Mesothelial cell of epicardium (in vitro differentiated cells): ENCODE data around the gene CCDC178. TPM values are rescaled to one million over a fixed set of nuclear protein-coding genes. Genes with fewer than 3 reads are reported as not detected.

Source experiments
- DNase-seq, 2 experiments: peaks; one replicate each; pipeline ENCODE4 v3.0.0; 2021; ENCODE audit warnings: low spot score in 2 of 2; ENCODE audit not compliant: unreplicated experiment in 2 of 2
- H3K27ac Mint-ChIP-seq: 2 replicates; pipeline ENCODE4 v1.8.0; 2021; ENCODE audit warnings: mixed read lengths
- H3K27me3 Mint-ChIP-seq: 2 replicates; pipeline ENCODE4 v1.8.0; 2021; ENCODE audit warnings: low read depth, mixed read lengths
- H3K36me3 Mint-ChIP-seq: 2 replicates; pipeline ENCODE4 v1.8.0; 2021; ENCODE audit warnings: mixed read lengths
- H3K4me1 Mint-ChIP-seq: 2 replicates; pipeline ENCODE4 v1.8.0; 2021; ENCODE audit warnings: mixed read lengths
- H3K4me3 Mint-ChIP-seq: 2 replicates; pipeline ENCODE4 v1.8.0; 2021; ENCODE audit warnings: mild to moderate bottlenecking, moderate library complexity, mixed read lengths
- H3K9me3 Mint-ChIP-seq: 2 replicates; pipeline ENCODE4 v1.8.0; 2021; ENCODE audit warnings: mixed read lengths
- total RNA-seq: library from RNA; stranded (reverse); gene quantifications from 3 replicates; pipeline ENCODE4 v1.2.1, GENCODE V29; 2021
- TF ChIP-seq, protein P1 (sequence below): fragments of 200-600 bp; sonication (generic); IDR thresholded peaks from one replicate; pipeline ENCODE4 v1.5.0; 2021; ENCODE audit warnings: antibody characterized with exemption; ENCODE audit not compliant: unreplicated experiment

CCDC178 gene
- total RNA-seq, 1 donor from 2014 or later, result 3.1 TPM

DNA sequence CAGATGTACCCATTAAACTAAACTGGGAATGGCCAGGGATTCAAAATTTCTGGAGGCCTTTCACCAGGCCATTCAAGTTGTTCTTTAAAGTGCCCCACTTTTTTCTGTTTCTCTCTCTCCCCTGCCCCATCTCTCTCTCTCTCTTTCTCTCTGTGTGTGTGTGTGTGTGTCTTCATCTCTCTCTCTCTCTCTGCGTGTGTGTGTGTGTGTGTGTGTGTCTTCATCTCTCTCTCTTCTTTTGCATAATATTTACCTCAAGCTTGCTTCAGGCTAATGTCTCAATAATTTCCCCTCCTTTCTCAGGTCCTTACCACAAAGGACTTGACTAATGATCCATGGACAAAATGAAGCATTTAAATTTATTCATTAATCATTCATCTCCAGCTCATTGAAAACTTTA, 503.5 kb downstream of the CCDC178 start:
- H3K4me1 Mint-ChIP-seq, result peaks cover 25% of the 10 kb centered on the region
- peaks cover 4% of the 10 kb centered on the region for H3K9me3 Mint-ChIP-seq
- TF ChIP-seq, protein P1, sequence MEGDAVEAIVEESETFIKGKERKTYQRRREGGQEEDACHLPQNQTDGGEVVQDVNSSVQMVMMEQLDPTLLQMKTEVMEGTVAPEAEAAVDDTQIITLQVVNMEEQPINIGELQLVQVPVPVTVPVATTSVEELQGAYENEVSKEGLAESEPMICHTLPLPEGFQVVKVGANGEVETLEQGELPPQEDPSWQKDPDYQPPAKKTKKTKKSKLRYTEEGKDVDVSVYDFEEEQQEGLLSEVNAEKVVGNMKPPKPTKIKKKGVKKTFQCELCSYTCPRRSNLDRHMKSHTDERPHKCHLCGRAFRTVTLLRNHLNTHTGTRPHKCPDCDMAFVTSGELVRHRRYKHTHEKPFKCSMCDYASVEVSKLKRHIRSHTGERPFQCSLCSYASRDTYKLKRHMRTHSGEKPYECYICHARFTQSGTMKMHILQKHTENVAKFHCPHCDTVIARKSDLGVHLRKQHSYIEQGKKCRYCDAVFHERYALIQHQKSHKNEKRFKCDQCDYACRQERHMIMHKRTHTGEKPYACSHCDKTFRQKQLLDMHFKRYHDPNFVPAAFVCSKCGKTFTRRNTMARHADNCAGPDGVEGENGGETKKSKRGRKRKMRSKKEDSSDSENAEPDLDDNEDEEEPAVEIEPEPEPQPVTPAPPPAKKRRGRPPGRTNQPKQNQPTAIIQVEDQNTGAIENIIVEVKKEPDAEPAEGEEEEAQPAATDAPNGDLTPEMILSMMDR, result no peak
- no peak overlapping the region for H3K27ac Mint-ChIP-seq
- no peak overlapping the region for H3K4me3 Mint-ChIP-seq
- no peak for DNase-seq
- H3K27me3 Mint-ChIP-seq, result no peaks in the 10 kb centered on the region
- no peaks in the 10 kb centered on the region for H3K36me3 Mint-ChIP-seq

DNA sequence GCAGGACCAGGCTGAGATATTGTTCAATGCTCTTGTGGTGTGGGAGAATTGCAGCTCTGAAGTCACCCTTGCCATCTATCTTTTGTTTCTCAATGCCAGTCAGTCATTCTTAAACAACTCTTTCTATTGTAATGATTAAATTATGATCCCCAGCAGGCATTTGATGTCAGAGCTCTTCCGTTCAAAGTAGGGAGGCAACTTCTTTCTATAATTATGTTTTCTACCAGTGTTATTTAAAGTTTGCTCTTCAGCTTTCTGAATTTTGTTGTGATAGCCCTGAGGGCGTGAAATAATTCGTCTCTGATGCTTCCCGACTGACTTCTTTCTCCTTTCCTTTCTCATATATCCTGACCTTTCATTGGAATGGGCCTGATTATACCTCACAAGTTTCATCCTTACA, 506.3 kb downstream of the CCDC178 start:
- H3K27me3 Mint-ChIP-seq, result no peaks in the 10 kb centered on the region
- TF ChIP-seq, protein P1, result no peak
- no peak for DNase-seq

DNA sequence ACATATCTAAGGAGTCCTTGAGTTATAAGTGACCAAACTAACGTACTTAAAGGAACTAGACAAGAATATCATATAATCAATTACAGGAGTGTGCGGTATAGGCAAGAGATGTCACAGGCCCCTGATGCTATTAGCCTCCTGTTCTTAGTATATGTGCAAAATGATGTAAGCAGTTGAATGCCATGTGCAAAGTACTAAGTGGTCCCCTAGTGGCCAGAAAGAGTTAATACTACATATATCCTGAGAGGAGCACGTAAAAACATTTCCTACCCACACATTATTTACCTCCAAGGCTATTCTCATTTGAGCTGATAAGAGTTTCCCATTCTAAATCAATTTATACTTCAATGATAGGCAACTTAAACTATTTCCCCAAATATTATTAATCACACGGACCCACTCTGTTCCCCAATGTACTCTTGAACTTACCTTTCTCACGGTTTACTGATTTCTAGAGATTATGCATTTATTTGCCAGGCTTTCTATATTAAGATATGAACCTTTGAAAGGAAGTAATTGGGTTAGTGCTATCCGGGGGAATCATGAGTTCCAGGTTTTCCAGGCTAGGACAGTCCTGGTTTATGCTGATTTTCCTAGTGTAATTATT, 509.7 kb downstream of the CCDC178 start:
- Mint-ChIP-seq H3K36me3 (no peaks in the 10 kb centered on the region), H3K27ac (no peak overlapping the region), H3K4me3 (no peak overlapping the region), H3K9me3 (peaks cover 4% of the 10 kb centered on the region), H3K27me3 (peaks cover 3% of the 10 kb centered on the region), H3K4me1 (peaks cover 12% of the 10 kb centered on the region)
- TF ChIP-seq, protein P1, result peak; percentile 76
- no peak for DNase-seq

More for the DNA sequence above, 506.3 kb downstream of the CCDC178 start:
- Mint-ChIP-seq H3K4me3 (no peak overlapping the region), H3K36me3 (no peaks in the 10 kb centered on the region), H3K27ac (no peak overlapping the region), H3K9me3 (peaks cover 4% of the 10 kb centered on the region), H3K4me1 (peaks cover 17% of the 10 kb centered on the region)

DNA sequence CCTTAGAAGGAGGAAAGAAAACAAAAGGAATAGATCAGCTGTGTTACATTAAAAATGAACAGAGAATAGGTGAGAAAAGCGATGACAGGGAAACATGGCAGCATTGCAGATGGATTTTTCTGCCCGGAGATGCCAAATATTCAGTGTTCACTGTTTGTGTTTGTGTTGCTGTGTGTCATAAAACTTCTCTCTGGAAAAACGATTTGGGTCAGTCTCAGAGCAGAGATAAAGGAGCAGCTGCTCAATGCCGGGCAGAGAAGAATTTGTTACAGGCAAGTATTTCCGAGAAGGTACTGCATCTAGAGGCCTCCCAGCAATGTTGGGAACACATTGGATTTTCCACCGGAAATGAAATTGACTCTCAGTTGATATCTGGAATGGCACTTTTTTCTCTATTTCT, 511.3 kb downstream of the CCDC178 start:
- Mint-ChIP-seq H3K27me3 (peaks cover 3% of the 10 kb centered on the region), H3K9me3 (peaks cover 4% of the 10 kb centered on the region), H3K36me3 (no peaks in the 10 kb centered on the region), H3K4me1 (peaks cover 8% of the 10 kb centered on the region), H3K27ac (no peak overlapping the region), H3K4me3 (no peak overlapping the region)
- no peak for DNase-seq
- TF ChIP-seq, protein P1, result no peak

DNA sequence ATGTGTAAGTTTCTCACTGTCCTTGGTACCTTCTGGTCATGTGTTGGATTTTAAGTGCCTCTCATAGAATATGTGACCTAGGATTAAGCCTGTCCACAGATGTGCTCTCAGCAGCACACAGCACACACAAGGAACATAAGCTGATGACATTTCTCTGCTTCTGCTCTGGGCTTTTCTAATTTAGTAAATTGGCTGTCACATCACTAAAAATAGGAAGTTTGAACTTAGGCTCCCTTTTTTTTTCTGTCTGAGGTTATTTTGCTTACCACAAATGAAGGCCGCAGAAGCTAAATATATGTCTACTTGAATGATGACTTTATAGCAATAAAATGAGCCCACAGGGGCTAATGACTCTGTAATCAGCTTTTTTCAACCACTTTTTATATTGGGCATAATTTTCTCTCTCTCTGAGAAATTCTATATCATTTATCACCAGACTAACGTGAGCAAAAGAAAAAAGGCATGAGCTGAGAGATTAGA, 517.5 kb downstream of the CCDC178 start:
- Mint-ChIP-seq H3K4me1 (peaks cover 4% of the 10 kb centered on the region), H3K27me3 (peaks cover 10% of the 10 kb centered on the region), H3K4me3 (no peak overlapping the region), H3K27ac (no peak overlapping the region), H3K36me3 (no peaks in the 10 kb centered on the region), H3K9me3 (no peaks in the 10 kb centered on the region)
- TF ChIP-seq, protein P1, result no peak
- no peak for DNase-seq
